Suprapubic skin (tissue), 3 donors: ENCODE data around the gene MATCAP1.

ENCODE experiments used
- EP300 ChIP-seq: sonication (generic); formaldehyde crosslinking; IDR thresholded peaks from one replicate; pipeline ENCODE4 v1.6.1; 2017; ENCODE audit warnings: antibody characterized with exemption
- POLR2A ChIP-seq, 2 donors: fragments of 450-650 bp; IDR thresholded peaks; one replicate each; pipeline ENCODE4 v1.6.1; 2017; ENCODE audit warnings: antibody characterized with exemption in 2 of 2, mild to moderate bottlenecking in 2 of 2, moderate library complexity in 2 of 2
- TF ChIP-seq, protein P1 (sequence below), 2 donors: fragments of 200-600 bp in 1 of 2; fragments of 450-650 bp in 1 of 2; sonication (generic) in 1 of 2; IDR thresholded peaks; one replicate each; pipeline ENCODE4 v1.5.1; 2016 to 2019; ENCODE audit warnings: antibody characterized with exemption in 2 of 2, mild to moderate bottlenecking in 1 of 2, moderate library complexity in 1 of 2

DNA sequence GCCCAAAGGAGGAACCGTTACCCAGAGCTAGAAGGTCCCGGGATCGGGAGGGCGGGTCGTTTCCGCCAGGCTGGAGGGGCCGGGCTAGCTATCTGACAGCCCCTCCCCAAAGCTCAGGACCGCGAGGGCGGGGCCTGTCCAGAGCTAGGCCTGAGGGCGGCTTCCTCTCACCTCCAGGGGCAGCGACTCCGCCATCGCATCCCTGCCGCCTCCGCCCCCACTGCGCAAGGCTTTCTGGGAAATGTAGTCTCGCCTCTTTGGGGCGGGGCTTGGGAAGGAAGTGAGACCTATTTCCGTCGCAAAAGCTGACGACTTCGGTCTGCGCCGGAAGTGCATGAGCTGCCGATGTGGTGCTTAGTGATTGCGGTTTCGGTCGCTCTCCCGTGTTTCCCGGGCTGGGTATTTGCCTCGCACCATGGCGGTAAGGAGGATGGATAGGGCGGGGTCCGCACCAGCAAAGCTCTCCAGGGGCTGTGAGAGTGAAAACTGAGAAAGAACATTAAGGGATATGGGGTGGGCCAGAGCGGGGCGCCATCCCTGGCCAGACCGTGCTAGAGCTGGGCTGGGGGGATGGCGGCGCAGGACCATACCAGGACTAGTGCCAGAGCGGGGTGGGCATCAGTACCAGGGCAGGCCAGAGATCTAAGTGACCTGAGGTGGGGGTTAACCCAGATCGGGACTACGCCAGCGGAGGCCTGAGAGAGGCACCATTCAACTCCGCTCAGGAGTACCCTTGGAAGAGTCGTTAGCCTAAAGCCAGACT, 43.2 kb upstream of the MATCAP1 start, which contains the start of gene TMEM208:
- TF ChIP-seq, protein P1, sequence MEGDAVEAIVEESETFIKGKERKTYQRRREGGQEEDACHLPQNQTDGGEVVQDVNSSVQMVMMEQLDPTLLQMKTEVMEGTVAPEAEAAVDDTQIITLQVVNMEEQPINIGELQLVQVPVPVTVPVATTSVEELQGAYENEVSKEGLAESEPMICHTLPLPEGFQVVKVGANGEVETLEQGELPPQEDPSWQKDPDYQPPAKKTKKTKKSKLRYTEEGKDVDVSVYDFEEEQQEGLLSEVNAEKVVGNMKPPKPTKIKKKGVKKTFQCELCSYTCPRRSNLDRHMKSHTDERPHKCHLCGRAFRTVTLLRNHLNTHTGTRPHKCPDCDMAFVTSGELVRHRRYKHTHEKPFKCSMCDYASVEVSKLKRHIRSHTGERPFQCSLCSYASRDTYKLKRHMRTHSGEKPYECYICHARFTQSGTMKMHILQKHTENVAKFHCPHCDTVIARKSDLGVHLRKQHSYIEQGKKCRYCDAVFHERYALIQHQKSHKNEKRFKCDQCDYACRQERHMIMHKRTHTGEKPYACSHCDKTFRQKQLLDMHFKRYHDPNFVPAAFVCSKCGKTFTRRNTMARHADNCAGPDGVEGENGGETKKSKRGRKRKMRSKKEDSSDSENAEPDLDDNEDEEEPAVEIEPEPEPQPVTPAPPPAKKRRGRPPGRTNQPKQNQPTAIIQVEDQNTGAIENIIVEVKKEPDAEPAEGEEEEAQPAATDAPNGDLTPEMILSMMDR (IDR thresholded peaks at IDR 0.05): no peak
- TF ChIP-seq EP300 (no peak), POLR2A (IDR thresholded peaks at IDR 0.05) (peak in 1 of 2 donors; percentile 74)
